KBM-7 (cell line): ENCODE measurements around the gene VIPR2.

Source experiments
- DNase-seq: peaks from one replicate; pipeline ENCODE4 v3.0.0-alpha.2; 2015
- in situ Hi-C: fragments of 300-500 bp; cut with MboI; formaldehyde crosslinking; loops from 2 replicates; pipeline ENCODE4 v1.14.3; 2020; ENCODE audit warnings: low sequenced_read_pairs, low pct_unique_long_range_greater_than_20kb, mixed read lengths

Gene VIPR2

DNA sequence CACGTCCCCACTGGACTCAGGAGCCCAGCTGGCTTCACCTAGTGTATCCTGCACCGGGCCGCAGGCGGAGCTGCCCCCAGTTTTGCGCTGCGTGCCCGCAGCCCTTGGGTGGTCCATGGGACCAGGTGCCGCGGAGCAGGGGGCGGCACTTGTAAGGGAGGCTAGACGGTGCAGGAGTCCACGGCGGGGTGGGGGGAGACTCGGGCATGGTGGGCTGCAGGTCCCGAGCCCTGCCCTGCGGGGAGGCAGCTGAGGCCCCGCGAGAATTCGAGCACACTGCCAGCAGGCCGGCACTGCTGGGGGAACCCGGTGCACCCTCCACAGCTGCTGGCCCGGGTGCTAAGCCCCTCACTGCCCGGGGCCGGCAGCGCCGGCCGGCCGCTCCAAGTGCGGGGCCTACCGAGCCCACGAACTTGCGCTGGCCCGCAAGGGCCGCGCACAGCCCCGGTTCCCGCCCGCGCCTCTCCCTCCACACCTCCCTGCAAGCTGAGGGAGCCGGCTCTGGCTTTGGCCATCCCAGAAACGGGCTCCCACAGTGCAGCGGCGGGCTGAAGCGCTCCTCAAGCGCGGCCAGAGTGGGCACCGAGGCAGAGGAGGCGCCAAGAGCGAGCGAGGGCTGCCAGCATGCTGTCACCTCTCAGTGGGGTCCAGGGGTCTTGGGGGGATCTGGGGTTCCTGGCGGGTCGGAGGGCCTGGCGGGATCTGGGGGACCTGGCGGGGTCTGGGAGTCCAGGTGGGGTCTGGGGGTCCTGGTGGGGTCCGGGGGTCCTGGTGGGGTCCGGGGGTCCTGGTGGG lies 81.4 kb downstream of the VIPR2 start:
- in situ Hi-C loops, result no loop called here
- DNase-seq, result no peak

DNA sequence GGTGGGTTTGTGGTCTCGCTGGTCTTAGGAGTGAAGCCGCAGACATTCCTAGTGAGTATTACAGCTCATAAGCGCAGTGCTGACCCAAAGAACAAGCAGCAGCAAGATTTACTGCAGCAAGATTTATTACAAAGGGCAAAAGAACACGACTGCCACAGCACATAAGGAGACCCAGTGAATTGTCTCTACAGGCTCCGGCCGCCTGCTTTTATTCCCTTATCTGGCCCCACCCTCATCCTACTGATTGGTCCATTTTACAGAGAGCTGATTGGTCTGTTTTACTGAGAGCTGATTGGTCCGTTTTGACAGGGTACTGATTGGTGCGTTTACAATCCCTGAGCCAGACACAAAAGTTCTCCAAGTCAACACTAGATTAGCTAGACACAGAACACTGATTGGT lies 82.1 kb downstream of the VIPR2 start:
- DNase-seq, result no peak
- in situ Hi-C loops, result no loop called here

DNA sequence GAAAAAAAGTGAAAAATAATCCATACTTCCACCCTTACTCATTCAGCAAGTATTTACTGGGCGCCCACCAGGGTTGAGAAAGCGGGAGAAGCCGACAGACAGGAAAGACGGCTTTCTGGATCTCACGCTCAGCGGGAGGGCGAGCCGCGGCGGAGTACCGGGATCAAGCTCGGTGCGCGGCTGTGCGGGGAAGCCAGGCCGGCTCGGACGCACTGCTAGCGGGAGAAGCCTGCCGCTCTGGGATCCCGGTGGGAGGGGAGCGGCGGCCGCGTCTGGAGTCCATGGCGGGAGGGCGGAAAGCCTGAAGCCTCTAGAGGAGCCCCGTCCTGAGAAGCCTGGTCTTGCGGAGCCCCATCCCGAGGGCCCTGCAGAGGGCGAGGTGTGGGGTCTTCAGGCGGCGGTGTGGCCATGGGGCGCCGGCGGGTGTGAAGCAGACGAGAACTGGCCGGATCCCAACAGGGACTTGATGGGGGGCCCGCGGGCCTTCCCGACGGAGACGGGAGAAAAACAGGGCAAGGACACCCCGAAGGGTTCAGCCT lies 82.9 kb downstream of the VIPR2 start:
- in situ Hi-C loops, result no loop called here

DNA sequence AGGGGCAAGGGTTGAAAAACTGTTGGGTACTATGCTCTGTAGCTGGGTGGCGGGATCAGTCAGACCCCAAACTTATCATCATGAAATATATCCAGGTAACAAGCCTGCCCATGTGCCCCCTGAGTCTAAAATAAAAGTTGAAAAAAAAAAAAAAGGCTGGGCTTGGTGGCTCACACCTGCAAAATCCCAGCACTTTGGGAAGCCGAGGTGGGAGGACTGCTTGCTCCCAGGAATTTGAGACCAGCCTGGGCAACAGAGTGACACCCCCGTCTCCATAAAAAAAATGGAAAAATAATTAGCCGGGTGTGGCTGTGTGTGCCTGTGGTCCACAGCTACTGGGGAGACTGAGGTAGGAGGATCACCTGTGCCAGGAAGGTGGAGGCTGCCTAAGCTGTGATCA lies 83.5 kb downstream of the VIPR2 start:
- in situ Hi-C loops, result no loop called here
- DNase-seq, result no peak

More for the DNA sequence above, 82.9 kb downstream of the VIPR2 start:
- DNase-seq, result no peak

DNA sequence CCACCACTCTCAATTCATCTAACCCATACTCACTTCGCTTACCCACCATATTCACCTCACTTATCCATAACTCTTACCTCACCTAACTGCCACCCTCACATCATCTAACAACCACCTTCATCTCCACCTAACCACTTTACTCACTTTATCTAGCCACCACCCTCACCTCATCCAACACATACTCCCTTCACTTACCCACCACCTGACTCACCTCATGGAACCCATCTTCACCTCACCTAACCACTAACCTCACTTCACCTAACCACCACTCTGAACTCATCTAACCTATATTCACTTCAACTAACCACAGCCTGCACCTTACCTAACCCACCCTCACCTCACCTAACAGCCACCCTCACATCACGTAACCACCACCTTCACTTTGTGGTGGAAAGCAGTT lies 84.2 kb downstream of the VIPR2 start:
- in situ Hi-C loops, result no loop called here
- no peak for DNase-seq

DNA sequence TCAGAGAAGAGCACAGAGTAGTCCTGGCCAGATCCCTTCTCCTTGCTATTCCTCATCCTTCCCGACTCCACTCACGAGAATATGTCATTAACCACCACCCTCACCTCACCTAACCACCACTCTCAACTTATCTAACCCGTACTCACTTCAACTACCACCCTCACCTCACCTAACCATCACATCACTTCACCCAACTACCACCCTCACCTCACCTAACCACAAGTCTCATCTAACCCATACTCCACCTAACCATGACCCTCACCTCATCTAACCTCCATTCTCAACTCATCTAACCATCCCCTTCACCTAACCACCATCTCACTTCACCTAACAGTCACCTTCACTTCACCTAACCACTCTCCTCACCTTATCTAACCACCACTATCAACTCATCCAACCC lies 85.0 kb downstream of the VIPR2 start:
- in situ Hi-C loops, result no loop called here

DNA sequence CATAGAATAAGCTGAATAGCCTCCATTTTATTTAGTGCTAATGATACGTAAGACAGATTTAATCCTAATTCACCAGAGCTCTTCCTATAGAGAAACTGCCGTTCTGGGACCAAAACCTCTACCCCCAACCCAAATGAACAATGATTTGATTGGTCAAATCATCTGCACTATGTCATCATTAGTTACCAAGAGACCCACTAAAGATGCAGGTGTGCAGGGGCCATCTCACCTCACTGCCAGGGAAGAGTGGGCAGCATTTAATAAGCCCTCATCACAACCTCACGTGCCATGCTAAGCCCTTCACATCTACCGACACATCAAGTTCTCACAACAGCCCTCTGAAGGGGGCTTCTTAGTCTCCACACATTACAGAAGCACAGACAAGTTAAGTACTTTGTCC lies 87.0 kb downstream of the VIPR2 start:
- no peak for DNase-seq
- in situ Hi-C loops, result no loop called here

More for the DNA sequence above, 85.0 kb downstream of the VIPR2 start:
- no peak for DNase-seq

DNA sequence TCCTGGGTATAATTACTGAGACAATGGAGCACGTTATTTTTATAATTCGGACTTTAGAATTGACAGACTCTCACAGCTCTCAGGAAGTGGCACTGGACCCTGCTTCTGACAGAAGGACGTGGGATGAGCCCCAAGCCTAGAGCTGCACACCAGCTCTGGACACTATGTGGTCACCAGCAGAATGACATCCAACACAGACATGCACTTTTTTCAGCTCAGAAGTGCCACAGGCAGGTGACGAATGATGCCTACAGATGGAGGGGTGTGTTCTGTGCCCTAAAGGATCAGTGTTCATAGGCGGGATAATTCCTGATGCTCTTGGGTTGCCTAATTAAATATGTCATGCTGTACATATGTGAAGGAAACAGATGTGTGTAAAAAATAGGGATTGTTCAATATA lies 87.9 kb downstream of the VIPR2 start:
- no peak for DNase-seq
- in situ Hi-C loops, result no loop called here

DNA sequence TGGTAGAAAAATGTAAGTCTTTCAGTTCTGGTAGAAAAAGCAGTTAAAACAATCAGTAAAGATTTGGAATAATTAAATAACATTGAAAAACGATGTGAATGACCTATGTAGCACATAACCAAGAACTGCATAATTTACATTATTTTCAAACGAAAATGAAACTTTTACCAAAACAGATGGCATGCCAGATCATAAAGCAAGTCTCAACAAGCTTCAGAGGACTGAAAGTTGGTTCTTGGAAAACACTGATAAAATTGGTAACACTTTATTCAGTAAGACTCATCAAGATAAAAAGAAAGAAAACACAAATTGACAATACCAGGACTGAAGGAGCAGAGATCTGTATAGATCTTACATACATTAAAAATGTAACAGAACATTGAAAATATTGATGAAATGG lies 92.8 kb downstream of the VIPR2 start:
- in situ Hi-C loops, result no loop called here
- DNase-seq, result no peak

DNA sequence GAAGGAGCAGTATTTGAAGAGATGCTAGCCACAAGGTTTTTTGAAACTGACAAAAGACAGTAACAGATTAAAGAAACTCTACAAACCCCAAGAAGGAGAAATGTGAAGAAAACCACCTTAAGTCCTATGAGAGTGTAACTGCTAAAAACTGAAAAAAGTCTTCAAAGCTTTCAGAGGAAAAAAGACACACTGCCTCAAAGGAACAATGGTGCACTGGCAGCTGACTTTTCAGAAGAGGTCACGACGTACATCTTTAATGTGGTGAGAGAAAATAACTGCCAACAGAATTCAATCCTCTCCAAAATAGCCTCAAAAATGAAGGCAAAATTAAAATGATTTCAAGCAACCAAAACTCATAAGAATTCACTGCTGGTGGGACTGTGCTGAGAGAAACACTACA lies 94.0 kb downstream of the VIPR2 start:
- DNase-seq, result no peak
- in situ Hi-C loops, result no loop called here

DNA sequence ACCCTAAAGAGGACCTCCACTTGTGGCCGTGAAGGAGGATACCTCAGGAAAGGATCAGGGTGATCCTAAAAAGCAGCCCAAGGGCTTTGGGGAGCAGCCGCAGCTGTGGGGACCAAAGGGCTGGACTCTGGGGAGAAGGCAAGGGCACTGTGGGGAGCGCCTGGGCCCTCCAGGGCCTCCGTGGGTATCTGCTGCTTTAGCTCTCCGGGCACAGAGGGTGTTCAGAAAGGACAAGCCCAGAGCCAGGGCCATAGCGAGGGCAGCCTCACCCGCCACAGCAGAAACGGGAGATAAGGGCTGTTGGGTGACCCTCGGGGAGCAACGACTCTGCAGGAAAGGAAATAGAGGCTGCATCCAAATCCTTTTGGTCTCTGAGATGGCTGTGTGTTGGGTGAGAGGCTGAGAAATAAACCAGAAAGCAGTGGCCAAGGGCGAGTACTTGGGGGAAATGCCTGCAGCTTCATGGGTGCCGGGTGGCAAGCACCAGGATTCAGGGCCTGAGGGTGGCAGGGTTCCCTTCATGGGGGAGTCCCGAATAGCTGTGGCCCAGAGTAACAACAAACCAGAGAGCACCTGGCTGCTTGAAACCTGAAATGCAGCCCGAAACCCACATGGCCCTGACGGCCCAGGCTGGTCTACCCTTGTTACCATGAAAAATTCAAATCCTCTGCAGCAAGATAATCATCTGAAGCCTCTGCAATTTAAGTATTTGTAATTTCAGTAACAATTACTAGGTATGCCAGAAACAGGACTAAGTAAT lies 95.2 kb downstream of the VIPR2 start:
- no peak for DNase-seq
- in situ Hi-C loops, result no loop called here

DNA sequence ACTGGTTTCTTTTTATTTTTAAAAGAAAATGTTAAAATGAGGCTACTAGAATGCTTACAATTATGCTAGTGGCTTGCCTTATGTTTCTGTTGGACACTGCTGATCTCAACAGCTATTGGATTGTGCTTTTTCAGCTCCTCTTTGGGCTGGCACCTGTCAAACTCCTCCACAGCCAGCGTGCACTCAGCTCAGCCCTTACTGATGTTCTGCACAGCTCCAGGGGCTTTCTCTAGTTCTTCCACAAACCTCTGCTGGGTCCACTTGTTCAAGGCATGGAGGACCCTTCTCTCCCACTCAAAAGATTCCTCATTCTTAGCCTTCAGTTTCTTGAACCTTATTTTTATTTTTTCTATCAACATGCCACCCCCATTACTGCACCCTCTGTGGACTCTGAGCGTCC lies 96.0 kb downstream of the VIPR2 start:
- in situ Hi-C loops, result no loop called here
- no peak for DNase-seq

DNA sequence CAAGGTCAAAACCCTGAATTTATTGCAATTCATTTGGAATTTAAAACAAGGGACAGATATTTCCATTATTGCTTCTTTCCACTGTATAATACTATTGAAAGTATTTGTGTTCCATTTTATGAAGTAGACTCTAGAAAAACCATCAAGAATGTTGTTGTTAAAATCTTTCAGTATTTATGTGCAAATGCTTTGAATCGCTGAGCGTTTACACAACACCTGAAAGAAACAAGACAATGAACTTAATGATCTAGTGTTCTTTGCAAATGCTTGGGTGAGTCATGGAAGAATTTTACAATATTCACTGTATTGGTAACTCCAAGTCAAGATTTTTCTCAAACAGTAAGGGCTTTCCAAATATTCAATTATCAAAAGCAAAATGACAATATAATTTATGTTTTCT lies 97.1 kb downstream of the VIPR2 start:
- in situ Hi-C loops, result no loop called here
- DNase-seq, result no peak

DNA sequence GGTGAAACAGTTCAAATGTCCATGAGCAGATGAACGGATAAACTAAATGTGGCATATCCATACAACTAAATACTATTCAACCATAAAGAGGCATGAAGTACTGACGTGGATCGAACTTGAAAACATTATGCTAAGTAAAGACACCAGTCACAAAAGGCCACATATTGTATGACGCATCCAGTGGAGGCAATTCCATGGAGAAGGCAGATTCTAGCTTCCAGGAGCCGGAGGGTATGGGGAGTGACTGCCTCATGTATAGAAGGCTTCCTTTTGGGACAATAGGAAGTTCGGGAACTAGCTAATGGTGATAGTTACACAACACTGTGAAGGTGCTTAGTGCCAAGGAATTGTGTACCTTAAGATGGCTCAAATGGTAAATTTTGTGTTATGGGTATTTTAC lies 98.4 kb downstream of the VIPR2 start:
- in situ Hi-C loops, result no loop called here
- no peak for DNase-seq

DNA sequence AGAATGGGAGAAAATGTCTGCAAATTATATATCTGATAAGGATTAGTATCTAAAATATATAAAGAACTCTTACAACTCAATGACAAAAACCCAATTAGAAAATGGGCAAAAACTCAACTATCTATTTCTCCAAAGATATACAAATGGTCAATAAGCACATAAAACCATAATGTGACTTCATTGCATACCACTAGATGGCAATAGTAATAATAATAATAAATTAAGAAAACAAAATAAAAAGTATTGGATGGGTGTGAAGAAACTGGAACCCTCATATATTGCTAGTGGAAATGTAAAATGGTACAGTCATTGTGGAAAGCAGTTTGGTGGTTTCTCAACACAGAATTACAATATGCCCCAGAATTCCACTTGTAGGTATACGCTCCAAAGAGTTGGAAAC lies 98.8 kb downstream of the VIPR2 start:
- DNase-seq, result no peak
- in situ Hi-C loops, result no loop called here

DNA sequence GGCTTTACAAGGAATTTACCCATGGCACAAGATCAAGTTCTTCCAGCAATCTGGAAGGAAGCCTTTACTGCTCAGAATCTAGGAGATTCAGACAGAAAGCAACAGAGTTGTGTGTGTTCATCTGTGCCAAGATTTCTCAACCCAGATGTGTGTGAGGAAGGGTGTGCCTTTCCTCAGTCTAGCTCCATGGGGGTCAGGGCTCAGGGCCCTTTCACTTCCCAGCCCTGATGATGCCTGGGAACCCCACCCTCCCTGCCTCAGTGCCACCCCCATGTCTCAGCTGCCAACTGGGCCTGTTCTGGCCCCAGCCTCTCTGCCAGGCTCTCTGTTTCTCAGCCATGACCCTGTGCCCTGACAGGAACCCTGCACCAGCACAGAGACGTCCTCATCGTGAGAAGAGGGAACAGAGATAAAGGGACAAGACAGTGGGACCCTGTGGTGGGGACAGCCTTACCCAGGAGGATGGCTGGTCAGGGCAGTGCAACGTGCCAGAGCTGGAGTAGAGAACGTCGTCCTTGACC lies 102.0 kb downstream of the VIPR2 start:
- in situ Hi-C loops, result no loop called here
- no peak for DNase-seq

DNA sequence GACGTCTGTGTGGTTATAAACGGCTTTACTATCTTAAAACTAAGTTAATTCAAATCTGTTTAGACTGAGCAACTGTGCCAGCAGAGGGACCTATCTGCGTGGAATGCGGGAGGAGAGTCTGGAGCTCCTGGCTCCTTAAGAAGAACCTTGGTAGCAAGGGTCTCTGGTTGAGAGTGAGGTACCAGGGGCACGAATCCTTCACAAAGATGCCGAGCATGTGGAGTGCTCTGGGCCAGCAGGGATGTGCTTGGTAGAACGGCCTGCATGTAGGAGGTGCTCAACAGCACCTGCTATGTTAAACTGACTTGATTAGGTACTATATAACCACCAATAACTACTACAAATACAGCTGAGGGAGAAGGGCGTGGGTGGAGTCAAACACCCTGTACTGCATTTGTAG lies 102.6 kb downstream of the VIPR2 start:
- in situ Hi-C loops, result no loop called here
- no peak for DNase-seq

DNA sequence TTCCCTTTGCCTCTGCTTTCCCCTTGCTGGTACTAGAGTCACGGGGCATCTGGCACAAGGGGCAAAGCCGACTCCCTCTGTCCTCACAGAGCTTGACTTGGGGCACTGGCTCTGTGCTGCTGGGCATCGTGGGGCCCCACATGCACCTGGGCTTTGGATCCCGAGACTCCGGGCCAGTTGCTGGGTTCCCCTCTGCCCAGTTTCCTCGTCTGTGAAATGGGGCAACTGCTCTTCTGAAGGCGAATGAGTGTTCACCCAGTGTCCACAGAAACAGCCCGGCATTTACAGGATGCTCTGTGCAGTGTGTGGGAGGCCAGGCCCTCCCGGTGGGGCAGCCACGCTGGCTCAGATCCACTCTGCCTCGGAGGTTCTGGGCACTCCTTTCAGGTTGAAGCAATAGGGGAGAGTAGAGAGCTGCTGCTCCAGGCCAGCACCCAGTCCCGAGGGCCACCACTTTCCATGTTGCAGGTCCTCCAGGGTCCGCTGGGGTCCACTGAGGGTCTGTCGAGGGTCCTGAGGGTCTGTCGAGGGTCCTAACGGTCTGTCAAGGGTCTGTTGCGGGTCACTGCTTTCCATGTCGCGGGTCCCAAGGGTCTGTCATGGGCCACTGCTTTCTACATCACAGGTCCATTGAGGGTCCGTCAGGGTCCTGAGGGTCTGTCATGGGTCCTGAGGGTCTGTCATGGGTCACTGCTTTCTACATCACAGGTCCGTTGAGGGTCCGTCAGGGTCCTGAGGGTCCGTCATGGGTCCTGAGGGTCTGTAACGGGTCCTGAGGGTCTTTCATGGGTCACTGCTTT lies 103.6 kb downstream of the VIPR2 start:
- no peak for DNase-seq
- in situ Hi-C loops, result no loop called here

DNA sequence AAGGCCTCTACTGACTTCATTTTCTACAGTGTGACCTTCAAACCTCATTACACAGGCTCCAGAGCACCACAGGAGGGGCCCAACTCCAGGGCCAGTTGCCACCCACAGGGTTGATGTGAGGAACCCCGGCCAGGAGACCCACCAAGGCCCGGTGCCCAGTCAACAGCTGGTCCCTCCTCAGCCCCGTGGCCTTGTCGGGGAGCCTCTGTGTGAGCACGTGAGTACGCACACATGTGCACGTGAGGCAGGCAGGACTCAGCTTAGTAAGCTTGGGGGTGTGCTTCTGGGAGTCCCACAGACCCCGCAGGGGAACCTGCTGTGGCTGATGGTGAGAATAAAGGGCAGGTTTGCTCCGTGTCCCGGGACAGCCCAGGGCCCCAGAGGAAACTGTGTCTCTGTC lies 104.5 kb downstream of the VIPR2 start:
- in situ Hi-C loops, result no loop called here
- no peak for DNase-seq

DNA sequence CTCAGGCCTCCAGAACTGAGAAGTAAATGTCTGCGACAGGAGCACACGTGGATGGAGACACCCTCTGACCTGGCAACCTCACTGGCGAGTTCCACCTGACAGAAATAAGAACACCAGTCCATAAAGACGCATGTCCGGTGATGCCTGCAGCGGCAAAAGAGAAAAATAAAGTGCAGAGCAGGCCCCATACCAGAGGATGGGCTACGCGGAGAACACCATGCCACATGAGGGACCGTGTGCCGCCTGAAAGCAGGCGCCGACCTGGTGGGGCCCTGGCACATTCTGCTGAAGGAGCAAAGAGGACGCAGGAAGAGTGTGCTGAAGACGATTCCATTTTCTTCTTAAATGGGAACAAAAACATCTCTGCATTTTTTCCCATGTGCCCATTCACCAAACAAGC lies 105.0 kb downstream of the VIPR2 start:
- no peak for DNase-seq
- in situ Hi-C loops, result no loop called here
